Natural killer cell (primary cell): ENCODE results near the gene IP6K1. TPM values are rescaled to one million over a fixed set of nuclear protein-coding genes. Genes with fewer than 3 reads are reported as not detected.

Source experiments
- ATAC-seq, 3 donors: fragments of 150-1000 bp in 2 of 3; fragments of 200-7000 bp in 1 of 3; cut with Tn5 transposase; 1 replicate in 1 of 3; 2 replicates in 2 of 3; pipeline ENCODE4 v1.10.0; 2021; ENCODE audit warnings: mild to moderate bottlenecking in 2 of 3, moderate library complexity in 2 of 3
- DNase-seq, 2 donors: peaks; one replicate each; pipeline versions ENCODE4 v3.0.0 to v3.0.0-alpha.2; 2013 to 2021; ENCODE audit warnings: mixed read lengths in 1 of 2
- H3K27ac ChIP-seq: one replicate; pipeline ENCODE4 v1.5.1; 2013; ENCODE audit warnings: mild to moderate bottlenecking, low read length
- H3K27me3 ChIP-seq: one replicate; pipeline ENCODE4 v1.6.1; 2013; ENCODE audit warnings: low read length; ENCODE audit not compliant: control insufficient read depth, insufficient read depth
- H3K36me3 ChIP-seq: one replicate; pipeline ENCODE4 v1.6.1; 2013; ENCODE audit warnings: low read length; ENCODE audit not compliant: control insufficient read depth, insufficient read depth
- H3K4me1 ChIP-seq: one replicate; pipeline ENCODE4 v1.6.1; 2013; ENCODE audit warnings: low read length; ENCODE audit not compliant: control insufficient read depth, insufficient read depth
- H3K4me3 ChIP-seq: one replicate; pipeline ENCODE4 v1.5.1; 2013; ENCODE audit warnings: low read length
- H3K9me3 ChIP-seq: one replicate; pipeline ENCODE4 v1.6.1; 2013; ENCODE audit warnings: low read length; ENCODE audit not compliant: control insufficient read depth, insufficient read depth
- H3K27ac Mint-ChIP-seq, 2 donors: one replicate each; pipeline ENCODE4 v1.8.0; 2022; ENCODE audit warnings: mild to moderate bottlenecking in 2 of 2, mixed read lengths in 2 of 2, moderate library complexity in 1 of 2
- H3K27me3 Mint-ChIP-seq, 2 donors: one replicate each; pipeline ENCODE4 v1.8.0; 2022; ENCODE audit warnings: low read depth in 2 of 2, mixed read lengths in 2 of 2
- H3K36me3 Mint-ChIP-seq: one replicate; pipeline ENCODE4 v1.8.0; 2022; ENCODE audit warnings: mixed read lengths
- H3K4me1 Mint-ChIP-seq, 2 donors: one replicate each; pipeline ENCODE4 v1.8.0; 2022; ENCODE audit warnings: mixed read lengths in 2 of 2
- H3K4me3 Mint-ChIP-seq: one replicate; pipeline ENCODE4 v1.8.0; 2022; ENCODE audit warnings: mild to moderate bottlenecking, moderate library complexity, mixed read lengths
- H3K9me3 Mint-ChIP-seq, 2 donors: one replicate each; pipeline ENCODE4 v1.8.0; 2022; ENCODE audit warnings: mixed read lengths in 2 of 2
- CTCF ChIP-seq: fragments of 200-600 bp; IDR thresholded peaks from one replicate; pipeline ENCODE4 v1.8.0; 2022; ENCODE audit warnings: antibody characterized with exemption
- WGBS: methylation state at CpG from one replicate; pipeline ENCODE4 v1.1.7; 2013; ENCODE audit warnings: missing lambda C conversion rate; ENCODE audit not compliant: insufficient coverage; 5-methylcytosine and 5-hydroxymethylcytosine counted together
- intact Hi-C: fragments of 100-400 bp; cut with micrococcal nuclease; formaldehyde crosslinking; loops from one replicate; pipeline ENCODE4 v1.14.2; 2022
- total RNA-seq, 4 donors: library from RNA; stranded (reverse); fragments of 120-200 nt in 1 of 4; gene quantifications; one replicate each; pipeline versions ENCODE4 v1.2.3 to v1.2.4, GENCODE V29; 2013 to 2022

IP6K1 gene
- total RNA-seq, 3 donors from 2014 or later (not counting 1 experiment from before 2014, with no cell fraction given) = 53.7 to 68.7 (median 57.9) TPM

GRCh38 chr3:49792371-49793150, 6.2 kb upstream of the IP6K1 start:
- no peak overlapping the region for H3K27ac Mint-ChIP-seq
- H3K4me1 Mint-ChIP-seq = no peaks in the 10 kb centered on the region
- Histone ChIP-seq H3K27me3 (no peaks in the 10 kb centered on the region), H3K9me3 (no peaks in the 10 kb centered on the region), H3K4me1 (peaks cover 3% of the 10 kb centered on the region), H3K4me3 (no peak overlapping the region), H3K27ac (no peak overlapping the region), H3K36me3 (no peaks in the 10 kb centered on the region)
- intact Hi-C loops = no loop called here
- no peaks in the 10 kb centered on the region for H3K36me3 Mint-ChIP-seq
- H3K9me3 Mint-ChIP-seq = no peaks in the 10 kb centered on the region
- peaks cover 0 to 5% of the 10 kb centered on the region in 2 donors for H3K27me3 Mint-ChIP-seq
- ATAC-seq (no peak), DNase-seq (no peak)
- WGBS = 89% methylated on average over 10 of the region's 10 CpGs
- TF ChIP-seq CTCF = no peak
- no peak overlapping the region for H3K4me3 Mint-ChIP-seq

- no peaks in the 10 kb centered on the region for H3K9me3 ChIP-seq
- no peak overlapping the region for H3K4me3 ChIP-seq
Observed at GRCh38 chr3:49791571-49791970, 5.2 kb upstream of the IP6K1 start.

GRCh38 chr3:49790626-49791411, 4.5 kb upstream of the IP6K1 start:
- no peak overlapping the region for H3K27ac ChIP-seq
- no peaks in the 10 kb centered on the region for H3K36me3 ChIP-seq
- no peak overlapping the region for H3K4me3 ChIP-seq
- H3K27me3 ChIP-seq = no peaks in the 10 kb centered on the region
- Mint-ChIP-seq H3K4me1 (peaks cover 10 to 11% of the 10 kb centered on the region in 2 donors), H3K36me3 (no peaks in the 10 kb centered on the region), H3K9me3 (no peaks in the 10 kb centered on the region), H3K4me3 (no peak overlapping the region), H3K27me3 (peaks cover 0 to 5% of the 10 kb centered on the region in 2 donors), H3K27ac (no peak overlapping the region)
- 79% methylated on average over 3 of the region's 9 CpGs for WGBS
- intact Hi-C loops = no loop called here
- no peak for TF ChIP-seq CTCF
- DNase-seq (no peak), ATAC-seq (no peak)
- peaks cover 11% of the 10 kb centered on the region for H3K4me1 ChIP-seq
- no peaks in the 10 kb centered on the region for H3K9me3 ChIP-seq

More at GRCh38 chr3:49791571-49791970, 5.2 kb upstream of the IP6K1 start:
- intact Hi-C loops = no loop called here
- Histone ChIP-seq H3K4me1 (peaks cover 11% of the 10 kb centered on the region), H3K27me3 (no peaks in the 10 kb centered on the region), H3K27ac (no peak overlapping the region), H3K36me3 (no peaks in the 10 kb centered on the region)
- no peaks in the 10 kb centered on the region for H3K9me3 Mint-ChIP-seq
- no peaks in the 10 kb centered on the region for H3K36me3 Mint-ChIP-seq
- DNase-seq (no peak), ATAC-seq (no peak)
- H3K4me3 Mint-ChIP-seq = no peak overlapping the region
- TF ChIP-seq CTCF = no peak
- peaks cover 0 to 5% of the 10 kb centered on the region in 2 donors for H3K27me3 Mint-ChIP-seq
- 91% methylated on average over 4 of the region's 4 CpGs for whole genome bisulfite sequencing
- no peak overlapping the region for H3K27ac Mint-ChIP-seq
- peaks cover 9 to 10% of the 10 kb centered on the region in 2 donors for H3K4me1 Mint-ChIP-seq
